SK-N-SH (cell line): ENCODE measurements around the gene RHOH. TPM values are rescaled to one million over a fixed set of nuclear protein-coding genes. Genes with fewer than 3 reads are reported as not detected.

Experiments used
- CTCF ChIA-PET: fragments of 300-600, 350-600 bp; formaldehyde crosslinking; extraction: SDS; loops from one replicate; lab custom pipeline; 2021; lab: Yijun Ruan, JAX
- POLR2A ChIA-PET: fragments of 350-600 bp; sonication (Branson Sonifier 250); formaldehyde crosslinking; extraction: SDS; loops from one replicate; lab custom pipeline; 2020; ENCODE audit warnings: antibody characterized with exemption, inconsistent platforms; lab: Yijun Ruan, JAX
- DNase-seq: peaks from one replicate; pipeline ENCODE4 v3.0.0; 2012
- H2AFZ ChIP-seq: fragments of 200-600 bp; sonication (generic); 2 replicates; pipeline ENCODE4 v1.8.1; 2016; ENCODE audit warnings: antibody characterized with exemption, mild to moderate bottlenecking, low read depth
- H3F3A ChIP-seq: fragments of 200-600 bp; sonication (generic); replicated peaks from 2 replicates; pipeline ENCODE3; 2016; ENCODE audit warnings: antibody characterized with exemption, mild to moderate bottlenecking; ENCODE audit not compliant: insufficient read depth
- H3K27ac ChIP-seq, 2 experiments: fragments of 200-500 bp in 1 of 2; fragments of 200-600 bp in 1 of 2; sonication (Bioruptor generic) in 1 of 2; sonication (generic), shearing (Covaris generic) in 1 of 2; 2 replicates each; pipeline versions ENCODE4 v1.5.1 to v1.6.1; 2014 to 2016; ENCODE audit warnings: low read depth in 2 of 2, inconsistent platforms in 1 of 2, low read length in 1 of 2, mild to moderate bottlenecking in 1 of 2, mixed read lengths in 1 of 2
- H3K27me3 ChIP-seq: fragments of 200-600 bp; sonication (generic), shearing (Covaris generic); 2 replicates; pipeline ENCODE4 v1.6.1; 2016; ENCODE audit warnings: mixed run types; ENCODE audit not compliant: insufficient read depth
- H3K36me3 ChIP-seq, 2 experiments: fragments of 200-500 bp in 1 of 2; fragments of 200-600 bp in 1 of 2; sonication (Bioruptor generic) in 1 of 2; sonication (generic) in 1 of 2; replicated peaks in 1 of 2; 2 replicates each; pipeline versions ENCODE3 to v1.5.1; 2014 to 2016; ENCODE audit warnings: low read length in 1 of 2, mild to moderate bottlenecking in 1 of 2; ENCODE audit not compliant: insufficient read depth in 2 of 2, control insufficient read depth in 1 of 2
- H3K4me1 ChIP-seq, 2 experiments: fragments of 200-500 bp in 1 of 2; fragments of 200-600 bp in 1 of 2; sonication (Bioruptor generic) in 1 of 2; sonication (generic), shearing (Covaris generic) in 1 of 2; 2 replicates each; pipeline versions ENCODE4 v1.5.1 to v1.6.1; 2014 to 2016; ENCODE audit warnings: low read depth in 1 of 2, low read length in 1 of 2, mixed run types in 1 of 2; ENCODE audit not compliant: insufficient read depth in 2 of 2, control insufficient read depth in 1 of 2
- H3K4me2 ChIP-seq: fragments of 200-600 bp; sonication (generic), shearing (Covaris generic); 2 replicates; pipeline ENCODE4 v1.6.1; 2017; ENCODE audit warnings: mixed run types
- H3K4me3 ChIP-seq, 2 experiments: fragments of 200-500 bp in 1 of 2; fragments of 200-600 bp in 1 of 2; sonication (Bioruptor generic) in 1 of 2; sonication (generic), shearing (Covaris generic) in 1 of 2; 2 replicates each; pipeline versions ENCODE4 v1.5.1 to v1.8.1; 2014 to 2016; ENCODE audit warnings: low read depth in 2 of 2, inconsistent platforms in 1 of 2, low read length in 1 of 2, mild to moderate bottlenecking in 1 of 2, mixed read lengths in 1 of 2, moderate library complexity in 1 of 2
- H3K79me2 ChIP-seq: fragments of 200-600 bp; sonication (generic); 2 replicates; pipeline ENCODE4 v1.8.1; 2017; ENCODE audit warnings: mild to moderate bottlenecking; ENCODE audit not compliant: insufficient read depth
- H3K9ac ChIP-seq: fragments of 200-600 bp; sonication (generic); 2 replicates; pipeline ENCODE4 v1.6.1; 2017; ENCODE audit warnings: mixed run types
- H3K9me2 ChIP-seq: fragments of 200-600 bp; sonication (generic); 2 replicates; pipeline ENCODE4 v1.6.1; 2017; ENCODE audit warnings: mixed run types
- H3K9me3 ChIP-seq: fragments of 200-600 bp; sonication (generic); 2 replicates; pipeline ENCODE4 v1.6.1; 2017; ENCODE audit warnings: mixed run types, mild to moderate bottlenecking, moderate library complexity
- H4K20me1 ChIP-seq: fragments of 200-600 bp; sonication (generic); 2 replicates; pipeline ENCODE4 v1.6.1; 2017; ENCODE audit warnings: mild to moderate bottlenecking, mixed run types; ENCODE audit not compliant: insufficient read depth
- EP300 ChIP-seq, 2 experiments: IDR thresholded peaks; 2 replicates each; pipeline versions ENCODE4 v1.4.0 to v1.6.1; 2012; ENCODE audit warnings: borderline replicate concordance in 1 of 2, low read depth in 1 of 2, low read length in 1 of 2
- EZH2phosphoT487 ChIP-seq: fragments of 200-600 bp; sonication (generic); IDR thresholded peaks from 2 replicates; pipeline ENCODE4 v1.6.1; 2017; ENCODE audit warnings: low read depth, mixed run types, mild to moderate bottlenecking, antibody characterized with exemption, moderate library complexity, borderline replicate concordance
- FOSL2 ChIP-seq: IDR thresholded peaks from 2 replicates; pipeline ENCODE4 v1.4.0; 2012; ENCODE audit warnings: low read depth, mild to moderate bottlenecking, moderate library complexity, borderline replicate concordance
- GATA2 ChIP-seq: sonication (generic); formaldehyde crosslinking; IDR thresholded peaks from 2 replicates; pipeline ENCODE4 v1.5.0; 2020; ENCODE audit warnings: mild to moderate bottlenecking, missing genetic modification reagents
- IRF3 ChIP-seq: fragments of 150-350 bp; IDR thresholded peaks from 2 replicates; pipeline ENCODE4 v1.6.1; 2016; ENCODE audit warnings: mild to moderate bottlenecking, low read depth, low read length
- JUND ChIP-seq: IDR thresholded peaks from 2 replicates; pipeline ENCODE4 v1.4.0; 2012
- MEF2A ChIP-seq: IDR thresholded peaks from 2 replicates; pipeline ENCODE4 v1.4.0; 2012; ENCODE audit warnings: low read depth, borderline replicate concordance
- NRF1 ChIP-seq: IDR thresholded peaks from 2 replicates; pipeline ENCODE4 v1.6.1; 2012; ENCODE audit warnings: low read depth, mild to moderate bottlenecking, low read length
- POLR2AphosphoS5 ChIP-seq: IDR thresholded peaks from 2 replicates; pipeline ENCODE4 v1.6.1; 2012; ENCODE audit warnings: low read depth, low read length
- RAD21 ChIP-seq: IDR thresholded peaks from 2 replicates; pipeline ENCODE4 v1.6.1; 2012; ENCODE audit warnings: mild to moderate bottlenecking, low read length
- RFX5 ChIP-seq: IDR thresholded peaks from 2 replicates; pipeline ENCODE4 v1.6.1; 2012; ENCODE audit warnings: mild to moderate bottlenecking, improper control_type of control experiment, low read length
- RXRA ChIP-seq: IDR thresholded peaks from 2 replicates; pipeline ENCODE4 v1.4.0; 2012; ENCODE audit warnings: low read depth, mild to moderate bottlenecking, borderline replicate concordance
- SIN3A ChIP-seq: IDR thresholded peaks from 2 replicates; pipeline ENCODE4 v1.6.1; 2012; ENCODE audit warnings: low read depth, mild to moderate bottlenecking, low read length, moderate library complexity, borderline replicate concordance
- SMC3 ChIP-seq: IDR thresholded peaks from 2 replicates; pipeline ENCODE4 v1.6.1; 2012; ENCODE audit warnings: low read depth, low read length, improper control_type of control experiment
- TEAD4 ChIP-seq: IDR thresholded peaks from 2 replicates; pipeline ENCODE4 v1.4.0; 2012; ENCODE audit warnings: mild to moderate bottlenecking, borderline replicate concordance; ENCODE audit not compliant: insufficient read depth
- USF2 ChIP-seq: fragments of 150-350 bp; IDR thresholded peaks from 2 replicates; pipeline ENCODE4 v1.6.1; 2017; ENCODE audit warnings: antibody characterized with exemption, low read length, low read depth, borderline replicate concordance
- WGBS: methylation state at CpG from one replicate; pipeline ENCODE4 v1.1.6; 2017; ENCODE audit warnings: low lambda C conversion rate; 5-methylcytosine and 5-hydroxymethylcytosine counted together
- polyA plus RNA-seq, 3 experiments: library from polyadenylated mRNA; depleted of rRNA; stranded (reverse); fragments of >200 nt; gene quantifications; 2 replicates each; pipeline ENCODE4 v1.2.3, GENCODE V29; 2012
- TF ChIP-seq, protein P1 (sequence below): IDR thresholded peaks from 2 replicates; pipeline ENCODE4 v1.4.0; 2012; ENCODE audit warnings: low read depth, borderline replicate concordance
- TF ChIP-seq, protein P2 (sequence below): IDR thresholded peaks from 2 replicates; pipeline ENCODE4 v1.6.1; 2012; ENCODE audit warnings: mild to moderate bottlenecking, low read depth, low read length, moderate library complexity

The RHOH gene
- polyA plus RNA-seq, 1 of the 3 experiments (the other 2 are of a cell fraction): not detected

GRCh38 chr4:40179360-40179759 lies 17.5 kb upstream of the RHOH start:
- no peaks in the 10 kb centered on the region for H3K9me3 ChIP-seq
- 86% methylated on average over 1 of the region's 1 CpG for WGBS
- no peak for TF ChIP-seq SIN3A
- no peak for TF ChIP-seq RAD21
- TF ChIP-seq MEF2A: no peak
- no peak for TF ChIP-seq SMC3
- TF ChIP-seq JUND: no peak
- no peak for TF ChIP-seq EZH2phosphoT487
- TF ChIP-seq, protein P1, sequence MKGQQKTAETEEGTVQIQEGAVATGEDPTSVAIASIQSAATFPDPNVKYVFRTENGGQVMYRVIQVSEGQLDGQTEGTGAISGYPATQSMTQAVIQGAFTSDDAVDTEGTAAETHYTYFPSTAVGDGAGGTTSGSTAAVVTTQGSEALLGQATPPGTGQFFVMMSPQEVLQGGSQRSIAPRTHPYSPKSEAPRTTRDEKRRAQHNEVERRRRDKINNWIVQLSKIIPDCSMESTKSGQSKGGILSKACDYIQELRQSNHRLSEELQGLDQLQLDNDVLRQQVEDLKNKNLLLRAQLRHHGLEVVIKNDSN: no peak
- TF ChIP-seq RXRA: no peak
- no peak for TF ChIP-seq RFX5
- TF ChIP-seq POLR2AphosphoS5: no peak
- TF ChIP-seq USF2: no peak
- no peak for TF ChIP-seq IRF3
- TF ChIP-seq NRF1: no peak
- no peak for TF ChIP-seq GATA2 (CRISPR knock-in tag)
- no peak for TF ChIP-seq FOSL2
- TF ChIP-seq, protein P2, sequence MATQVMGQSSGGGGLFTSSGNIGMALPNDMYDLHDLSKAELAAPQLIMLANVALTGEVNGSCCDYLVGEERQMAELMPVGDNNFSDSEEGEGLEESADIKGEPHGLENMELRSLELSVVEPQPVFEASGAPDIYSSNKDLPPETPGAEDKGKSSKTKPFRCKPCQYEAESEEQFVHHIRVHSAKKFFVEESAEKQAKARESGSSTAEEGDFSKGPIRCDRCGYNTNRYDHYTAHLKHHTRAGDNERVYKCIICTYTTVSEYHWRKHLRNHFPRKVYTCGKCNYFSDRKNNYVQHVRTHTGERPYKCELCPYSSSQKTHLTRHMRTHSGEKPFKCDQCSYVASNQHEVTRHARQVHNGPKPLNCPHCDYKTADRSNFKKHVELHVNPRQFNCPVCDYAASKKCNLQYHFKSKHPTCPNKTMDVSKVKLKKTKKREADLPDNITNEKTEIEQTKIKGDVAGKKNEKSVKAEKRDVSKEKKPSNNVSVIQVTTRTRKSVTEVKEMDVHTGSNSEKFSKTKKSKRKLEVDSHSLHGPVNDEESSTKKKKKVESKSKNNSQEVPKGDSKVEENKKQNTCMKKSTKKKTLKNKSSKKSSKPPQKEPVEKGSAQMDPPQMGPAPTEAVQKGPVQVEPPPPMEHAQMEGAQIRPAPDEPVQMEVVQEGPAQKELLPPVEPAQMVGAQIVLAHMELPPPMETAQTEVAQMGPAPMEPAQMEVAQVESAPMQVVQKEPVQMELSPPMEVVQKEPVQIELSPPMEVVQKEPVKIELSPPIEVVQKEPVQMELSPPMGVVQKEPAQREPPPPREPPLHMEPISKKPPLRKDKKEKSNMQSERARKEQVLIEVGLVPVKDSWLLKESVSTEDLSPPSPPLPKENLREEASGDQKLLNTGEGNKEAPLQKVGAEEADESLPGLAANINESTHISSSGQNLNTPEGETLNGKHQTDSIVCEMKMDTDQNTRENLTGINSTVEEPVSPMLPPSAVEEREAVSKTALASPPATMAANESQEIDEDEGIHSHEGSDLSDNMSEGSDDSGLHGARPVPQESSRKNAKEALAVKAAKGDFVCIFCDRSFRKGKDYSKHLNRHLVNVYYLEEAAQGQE: no peak
- TF ChIP-seq TEAD4: no peak
- TF ChIP-seq EP300 (IDR thresholded peaks at IDR 0.05; ENCODE audit: borderline replicate concordance in 1 of 2, low read depth in 1 of 2, low read length in 1 of 2): no peak
- TF ChIP-seq, all 33 proteins: peak for 0
- Histone ChIP-seq H3K4me3 (no peak overlapping the region), H3K79me2 (no peaks in the 10 kb centered on the region), H4K20me1 (no peaks in the 10 kb centered on the region), H3K9ac (no peak overlapping the region), H3K27me3 (no peaks in the 10 kb centered on the region), H2AFZ (no peak overlapping the region), H3K4me2 (no peak overlapping the region), H3K36me3 (no peaks in the 10 kb centered on the region), H3K27ac (no peak overlapping the region), H3K4me1 (peaks cover 0 to 17% of the 10 kb centered on the region in 2 experiments; a peak in 2 of 4 replicates), H3K9me2 (no peaks in the 10 kb centered on the region), H3F3A (no peaks in the 10 kb centered on the region)
- CTCF ChIA-PET: no interaction called here
- POLR2A ChIA-PET: no interaction called here
- DNase-seq: no peak
